ENCODE data around the gene RALGPS2. TPM values are rescaled to one million over a fixed set of nuclear protein-coding genes. Genes with fewer than 3 reads are reported as not detected.
"Not testable (repeated sequence)": the region's sequence is repeated elsewhere in the genome, so short reads cannot be mapped to it uniquely, and the experiment has no call there.

The RALGPS2 gene
- polyA plus RNA-seq, 3 donors, result 31.8 to 38.9 (median 33.4) TPM

- no peak for DNase-seq (ENCODE audit: extremely low read depth in 1 of 11, low read depth in 9 of 11, low spot score in 4 of 11)
These were observed 24.6 kb downstream of the RALGPS2 start for GRCh38 chr1:178749581-178750166.

GRCh38 chr1:178751046-178751445 lies 26.0 kb downstream of the RALGPS2 start:
- DNase-seq (ENCODE audit: extremely low read depth in 1 of 11, low read depth in 9 of 11, low spot score in 4 of 11), result no peak

GRCh38 chr1:178752891-178753290 lies 27.8 kb downstream of the RALGPS2 start:
- DNase-seq (ENCODE audit: extremely low read depth in 1 of 11, low read depth in 9 of 11, low spot score in 4 of 11), result no peak

- not testable (repeated sequence) for DNase-seq (ENCODE audit: extremely low read depth in 1 of 11, low read depth in 9 of 11, low spot score in 4 of 11)
These were observed 29.7 kb downstream of the RALGPS2 start for GRCh38 chr1:178754655-178755256.

GRCh38 chr1:178768423-178768822 lies 43.4 kb downstream of the RALGPS2 start:
- no peak for DNase-seq (ENCODE audit: extremely low read depth in 1 of 11, low read depth in 9 of 11, low spot score in 4 of 11)

GRCh38 chr1:178772952-178773351 lies 47.9 kb downstream of the RALGPS2 start:
- no peak for DNase-seq (ENCODE audit: extremely low read depth in 1 of 11, low read depth in 9 of 11, low spot score in 4 of 11)

GRCh38 chr1:178774263-178774662 lies 49.2 kb downstream of the RALGPS2 start:
- DNase-seq (ENCODE audit: extremely low read depth in 1 of 11, low read depth in 9 of 11, low spot score in 4 of 11), result peak in 1 of 11 donors; percentile 37

GRCh38 chr1:178776553-178776952 lies 51.5 kb downstream of the RALGPS2 start:
- no peak for DNase-seq (ENCODE audit: extremely low read depth in 1 of 11, low read depth in 9 of 11, low spot score in 4 of 11)

- DNase-seq (ENCODE audit: extremely low read depth in 1 of 11, low read depth in 9 of 11, low spot score in 4 of 11), result peak in 8 of 11 donors; percentile 25 to 57 (median 36)
These were observed 56.7 kb downstream of the RALGPS2 start for GRCh38 chr1:178781533-178782330.

- DNase-seq (ENCODE audit: extremely low read depth in 1 of 11, low read depth in 9 of 11, low spot score in 4 of 11), result no peak
These were observed 59.1 kb downstream of the RALGPS2 start for GRCh38 chr1:178784131-178784536.

GRCh38 chr1:178792394-178792793 lies 67.3 kb downstream of the RALGPS2 start:
- DNase-seq (ENCODE audit: extremely low read depth in 1 of 11, low read depth in 9 of 11, low spot score in 4 of 11), result no peak

- DNase-seq (ENCODE audit: extremely low read depth in 1 of 11, low read depth in 9 of 11, low spot score in 4 of 11), result no peak
These were observed 71.0 kb downstream of the RALGPS2 start for GRCh38 chr1:178796013-178796412.

GRCh38 chr1:178797590-178797989 lies 72.5 kb downstream of the RALGPS2 start:
- no peak for DNase-seq (ENCODE audit: extremely low read depth in 1 of 11, low read depth in 9 of 11, low spot score in 4 of 11)

- DNase-seq (ENCODE audit: extremely low read depth in 1 of 11, low read depth in 9 of 11, low spot score in 4 of 11), result no peak
These were observed 73.3 kb downstream of the RALGPS2 start for GRCh38 chr1:178798232-178798861.

GRCh38 chr1:178802873-178803272 lies 77.8 kb downstream of the RALGPS2 start:
- DNase-seq (ENCODE audit: extremely low read depth in 1 of 11, low read depth in 9 of 11, low spot score in 4 of 11), result no peak

GRCh38 chr1:178806665-178807300 lies 81.7 kb downstream of the RALGPS2 start:
- DNase-seq (ENCODE audit: extremely low read depth in 1 of 11, low read depth in 9 of 11, low spot score in 4 of 11), result no peak

GRCh38 chr1:178808529-178808928 lies 83.5 kb downstream of the RALGPS2 start:
- DNase-seq (ENCODE audit: extremely low read depth in 1 of 11, low read depth in 9 of 11, low spot score in 4 of 11), result no peak

GRCh38 chr1:178810585-178810984 lies 85.5 kb downstream of the RALGPS2 start:
- no peak for DNase-seq (ENCODE audit: extremely low read depth in 1 of 11, low read depth in 9 of 11, low spot score in 4 of 11)

- no peak for DNase-seq (ENCODE audit: extremely low read depth in 1 of 11, low read depth in 9 of 11, low spot score in 4 of 11)
These were observed 93.4 kb downstream of the RALGPS2 start for GRCh38 chr1:178818416-178818815.
